GM12891 (cell line): Measurements from ENCODE around the gene ALCAM.
"Not testable (repeated sequence)": the region's sequence is repeated elsewhere in the genome, so short reads cannot be mapped to it uniquely, and the experiment has no call there.

ENCODE experiments used
- POLR2A ChIP-seq: IDR thresholded peaks from 2 replicates; pipeline ENCODE4 v1.6.1; 2011; ENCODE audit warnings: low read depth, low read length, control low read depth
- POU2F2 ChIP-seq: IDR thresholded peaks from 2 replicates; pipeline ENCODE4 v1.6.1; 2011; ENCODE audit warnings: low read depth, mild to moderate bottlenecking, control low read depth, low read length, moderate library complexity

GRCh38 chr3:105392598-105392997 is 25.9 kb downstream of the ALCAM start:
- not testable (repeated sequence) for TF ChIP-seq POU2F2, POLR2A
